Measurements from ENCODE around the gene NUPR1.
"Not testable (repeated sequence)": the region's sequence is repeated elsewhere in the genome, so short reads cannot be mapped to it uniquely, and the experiment has no call there.

Gene NUPR1

DNA sequence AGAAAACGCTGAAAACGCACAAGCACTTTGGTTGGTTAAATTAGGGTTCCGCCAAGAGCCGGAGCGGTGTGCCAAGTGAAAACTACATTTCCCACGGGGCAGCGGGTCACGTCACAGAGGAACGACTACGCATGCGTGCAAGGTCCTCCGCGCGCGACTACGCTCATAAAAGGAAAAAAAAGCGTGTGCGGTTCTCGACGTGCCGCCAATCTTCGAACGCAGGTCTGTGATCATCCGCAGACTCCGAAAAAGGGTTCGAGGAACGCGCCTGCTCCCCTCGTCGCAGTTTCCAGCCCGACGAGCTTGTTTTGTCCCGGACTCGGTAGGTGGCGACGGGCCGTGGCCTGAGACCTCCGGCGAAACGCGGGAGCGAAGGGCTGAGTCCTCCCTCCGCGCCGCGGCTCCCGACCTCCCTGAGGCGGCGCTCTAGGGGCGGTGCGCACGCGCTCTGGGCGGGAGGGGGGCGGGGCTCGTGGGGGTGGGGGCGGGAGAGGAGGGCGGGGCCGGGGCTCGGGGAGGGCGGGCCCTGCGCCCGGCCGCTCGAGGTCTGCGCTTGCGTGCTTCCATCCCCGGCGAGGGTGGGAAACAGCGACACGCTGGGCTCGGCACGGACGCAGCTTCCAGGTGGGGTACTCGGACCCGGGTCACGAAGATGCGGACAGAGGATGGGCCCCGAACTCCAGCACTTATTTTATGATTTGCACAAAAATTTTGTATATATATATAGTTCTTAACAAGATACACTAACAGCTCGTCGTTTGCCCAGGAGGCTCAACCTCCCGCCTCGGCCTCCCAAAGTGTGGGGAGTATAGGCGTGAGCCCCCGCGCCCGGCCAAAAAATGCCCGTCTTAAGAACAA lies 15.2 kb upstream of the NUPR1 start, which contains the start of gene SGF29:
Gene SGF29, plus strand, starts transcription at position 145 of the 858 bp plus-strand sequence. CDS start 27,150 bp downstream, outside the sequence.
- H3K9me3 ChIP-seq (ENCODE audit: control insufficient read depth, low read length) = no peaks in the 10 kb centered on the region
- peak within 1 kb of the TSS; percentile 91 for H3K9ac ChIP-seq (ENCODE audit: low read length)
- H3K4me3 ChIP-seq (ENCODE audit: low read length) = peak within 1 kb of the TSS; percentile 87
- peaks cover 5% of the 10 kb centered on the region for H3K36me3 ChIP-seq (ENCODE audit: control insufficient read depth, insufficient read depth, low read length, severe bottlenecking)
- peak; percentile 97 for DNase-seq (ENCODE audit: low read depth)
- H3K27me3 ChIP-seq (replicated peaks; ENCODE audit: control insufficient read depth, insufficient read depth, low read length) = no peaks in the 10 kb centered on the region
- H3K4me1 ChIP-seq (ENCODE audit: control insufficient read depth, insufficient read depth, low read length) = peaks cover 17% of the 10 kb centered on the region

DNA sequence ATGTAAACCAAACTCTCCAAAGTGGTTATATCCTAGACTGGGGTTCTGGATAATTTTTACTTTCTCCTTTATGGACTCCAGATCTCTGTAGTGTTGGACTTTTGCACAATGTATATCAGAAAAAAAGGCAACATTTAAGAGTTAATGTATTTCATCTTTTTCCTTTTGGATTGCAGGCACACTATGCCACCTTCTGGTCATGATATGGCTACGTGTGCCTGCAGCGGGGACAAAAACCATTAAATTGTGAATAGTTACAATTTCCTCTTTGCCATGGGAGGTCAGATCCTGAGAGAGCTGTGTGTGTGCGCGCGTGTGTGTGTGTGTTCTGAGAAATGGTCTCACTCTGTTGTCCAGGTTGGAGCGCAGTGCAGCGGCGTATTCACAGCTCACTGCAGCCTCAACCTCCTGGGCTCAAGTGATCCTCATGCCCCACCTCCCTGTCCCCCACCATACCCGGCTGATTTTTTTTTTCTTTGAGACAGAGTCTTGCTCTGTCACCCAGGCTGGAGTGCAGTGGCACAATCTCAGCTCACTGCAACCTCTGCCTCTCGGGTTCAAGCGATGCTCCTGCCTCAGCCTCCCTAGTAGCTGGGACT lies 10.6 kb upstream of the NUPR1 start:
- no peak overlapping the region for H3K4me3 ChIP-seq (ENCODE audit: low read length)
- no peaks in the 10 kb centered on the region for H3K9me3 ChIP-seq (ENCODE audit: control insufficient read depth, low read length)
- DNase-seq (ENCODE audit: low read depth) = peak; percentile 78
- no peaks in the 10 kb centered on the region for H3K4me1 ChIP-seq (ENCODE audit: control insufficient read depth, insufficient read depth, low read length)
- H3K27me3 ChIP-seq (replicated peaks; ENCODE audit: control insufficient read depth, insufficient read depth, low read length) = peaks cover 6% of the 10 kb centered on the region
- no peaks in the 10 kb centered on the region for H3K36me3 ChIP-seq (ENCODE audit: control insufficient read depth, insufficient read depth, low read length, severe bottlenecking)
- no peak overlapping the region for H3K9ac ChIP-seq (ENCODE audit: low read length)

DNA sequence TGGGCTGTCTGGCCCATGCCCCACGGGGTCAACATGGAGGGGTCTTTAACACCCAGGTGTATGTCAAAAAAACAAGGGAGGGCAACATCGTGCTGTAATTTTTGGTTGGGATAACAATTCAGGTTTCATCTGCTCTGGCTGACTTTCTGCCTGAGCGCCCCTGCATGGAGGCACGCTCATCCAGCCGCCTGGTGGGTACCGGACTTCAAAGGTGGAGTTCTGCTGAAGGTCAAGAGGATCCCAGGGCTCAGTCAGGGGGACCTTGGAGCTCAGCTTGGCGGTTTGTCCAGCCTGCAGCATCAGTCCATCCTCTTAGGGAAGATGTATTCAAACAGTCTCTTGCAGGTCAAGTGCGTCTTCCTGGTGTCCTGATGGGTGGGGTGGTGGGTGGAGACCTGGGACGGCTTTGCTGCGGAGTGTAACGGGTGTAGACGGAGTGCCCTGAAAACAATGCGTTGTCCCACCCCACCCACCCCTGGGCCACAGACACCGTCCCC lies 9.6 kb upstream of the NUPR1 start:
- DNase-seq (ENCODE audit: low read depth) = no peak

DNA sequence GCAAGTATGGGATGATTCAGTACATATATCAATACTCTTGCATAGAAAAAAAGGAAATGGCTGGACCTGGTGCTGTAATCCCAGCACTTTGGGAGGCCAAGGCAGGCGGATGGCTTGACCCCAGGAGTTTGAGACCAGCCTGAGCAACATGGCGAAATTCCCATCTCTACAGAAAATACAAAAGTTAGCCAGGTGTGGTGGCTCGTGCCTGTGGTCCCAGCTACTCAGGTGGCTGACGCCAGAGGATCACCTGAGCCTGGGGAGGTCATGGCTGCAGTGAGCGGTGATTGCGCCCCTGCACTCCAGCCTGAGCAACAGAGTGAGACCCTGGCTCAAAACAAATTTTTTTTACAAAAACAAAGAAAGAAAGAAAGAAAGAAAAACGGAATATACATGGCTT lies 7.9 kb upstream of the NUPR1 start:
- H3K4me3 ChIP-seq (ENCODE audit: low read length) = no peak overlapping the region
- peaks cover 6% of the 10 kb centered on the region for H3K27me3 ChIP-seq (replicated peaks; ENCODE audit: control insufficient read depth, insufficient read depth, low read length)
- H3K4me1 ChIP-seq (ENCODE audit: control insufficient read depth, insufficient read depth, low read length) = no peaks in the 10 kb centered on the region
- no peaks in the 10 kb centered on the region for H3K36me3 ChIP-seq (ENCODE audit: control insufficient read depth, insufficient read depth, low read length, severe bottlenecking)
- H3K9me3 ChIP-seq (ENCODE audit: control insufficient read depth, low read length) = no peaks in the 10 kb centered on the region
- no peak overlapping the region for H3K9ac ChIP-seq (ENCODE audit: low read length)
- no peak for DNase-seq (ENCODE audit: low read depth)

More for the DNA sequence above, 9.6 kb upstream of the NUPR1 start:
- H3K4me3 ChIP-seq (ENCODE audit: low read length) = no peak overlapping the region
- no peak overlapping the region for H3K9ac ChIP-seq (ENCODE audit: low read length)
- no peaks in the 10 kb centered on the region for H3K36me3 ChIP-seq (ENCODE audit: control insufficient read depth, insufficient read depth, low read length, severe bottlenecking)
- no peaks in the 10 kb centered on the region for H3K4me1 ChIP-seq (ENCODE audit: control insufficient read depth, insufficient read depth, low read length)
- peaks cover 6% of the 10 kb centered on the region for H3K27me3 ChIP-seq (replicated peaks; ENCODE audit: control insufficient read depth, insufficient read depth, low read length)
- H3K9me3 ChIP-seq (ENCODE audit: control insufficient read depth, low read length) = no peaks in the 10 kb centered on the region

DNA sequence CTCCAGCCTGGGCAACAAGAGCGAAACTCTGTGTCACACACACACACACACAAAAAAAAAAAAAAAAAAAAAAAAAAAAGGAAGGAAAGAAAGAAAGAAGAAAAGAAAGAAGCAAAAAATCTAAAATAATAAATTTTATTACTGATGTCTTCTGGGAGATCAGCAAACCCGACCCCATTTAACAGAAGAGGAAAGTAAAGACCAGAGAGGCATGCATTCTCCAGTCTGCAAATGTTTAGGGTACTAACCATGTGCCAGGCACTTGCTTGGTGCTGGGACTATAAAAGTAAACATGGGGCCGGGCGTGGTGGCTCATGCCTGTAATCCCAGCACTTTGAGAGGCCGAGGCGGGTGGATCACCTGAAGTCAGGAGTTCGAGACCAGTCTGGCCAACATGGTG lies 7.2 kb upstream of the NUPR1 start:
- not testable (repeated sequence) for H3K27me3 ChIP-seq (replicated peaks; ENCODE audit: control insufficient read depth, insufficient read depth, low read length); H3K36me3 ChIP-seq (ENCODE audit: control insufficient read depth, insufficient read depth, low read length, severe bottlenecking); H3K4me3 ChIP-seq (ENCODE audit: low read length); H3K9ac ChIP-seq (ENCODE audit: low read length); H3K4me1 ChIP-seq (ENCODE audit: control insufficient read depth, insufficient read depth, low read length); H3K9me3 ChIP-seq (ENCODE audit: control insufficient read depth, low read length); DNase-seq (ENCODE audit: low read depth)

DNA sequence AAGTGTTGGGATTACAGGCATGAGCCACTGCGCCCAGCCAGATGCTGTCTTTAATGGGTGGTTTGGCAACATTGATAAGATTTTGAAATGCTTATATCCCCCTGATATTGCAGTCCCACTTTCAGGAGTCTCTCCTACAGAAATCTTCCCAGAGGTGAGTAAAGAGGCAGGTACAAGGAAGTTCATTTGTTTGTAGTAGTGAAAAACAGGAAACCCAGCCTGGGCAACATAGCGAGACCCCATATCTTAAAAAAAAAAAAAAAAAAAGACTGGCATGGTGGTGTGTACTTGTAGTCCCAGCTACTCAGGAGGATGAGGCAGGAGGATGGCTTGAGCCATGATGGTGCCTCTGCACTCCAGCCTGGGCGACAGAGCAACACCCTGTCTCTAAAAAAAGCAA lies 6.2 kb upstream of the NUPR1 start:
- no peak overlapping the region for H3K4me3 ChIP-seq (ENCODE audit: low read length)
- H3K27me3 ChIP-seq (replicated peaks; ENCODE audit: control insufficient read depth, insufficient read depth, low read length) = peaks cover 6% of the 10 kb centered on the region
- H3K4me1 ChIP-seq (ENCODE audit: control insufficient read depth, insufficient read depth, low read length) = no peaks in the 10 kb centered on the region
- no peak for DNase-seq (ENCODE audit: low read depth)
- no peak overlapping the region for H3K9ac ChIP-seq (ENCODE audit: low read length)
- no peaks in the 10 kb centered on the region for H3K36me3 ChIP-seq (ENCODE audit: control insufficient read depth, insufficient read depth, low read length, severe bottlenecking)
- no peaks in the 10 kb centered on the region for H3K9me3 ChIP-seq (ENCODE audit: control insufficient read depth, low read length)

DNA sequence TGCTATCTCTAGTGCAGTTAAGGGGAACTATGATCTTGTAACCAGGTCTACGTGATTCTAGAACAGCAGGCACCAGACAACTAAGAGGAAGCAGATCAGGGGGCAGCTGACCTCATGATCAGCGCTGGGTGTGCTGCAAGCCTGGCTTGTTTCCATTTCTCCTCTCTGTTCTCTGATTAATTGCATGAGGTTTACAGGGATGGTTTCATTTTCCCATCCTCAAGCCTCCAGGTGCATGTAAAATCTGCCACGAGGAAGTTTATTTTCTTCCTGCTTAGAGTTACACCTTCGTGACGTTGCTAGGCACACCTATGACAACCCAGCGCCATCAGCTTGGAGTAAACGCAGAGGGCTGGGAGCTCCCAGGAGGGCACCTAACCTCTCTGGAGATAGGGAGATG lies 4.3 kb upstream of the NUPR1 start:
- peaks cover 2% of the 10 kb centered on the region for H3K27me3 ChIP-seq (replicated peaks; ENCODE audit: control insufficient read depth, insufficient read depth, low read length)
- no peak overlapping the region for H3K9ac ChIP-seq (ENCODE audit: low read length)
- H3K36me3 ChIP-seq (ENCODE audit: control insufficient read depth, insufficient read depth, low read length, severe bottlenecking) = no peaks in the 10 kb centered on the region
- no peaks in the 10 kb centered on the region for H3K9me3 ChIP-seq (ENCODE audit: control insufficient read depth, low read length)
- H3K4me3 ChIP-seq (ENCODE audit: low read length) = no peak overlapping the region
- no peak for DNase-seq (ENCODE audit: low read depth)
- H3K4me1 ChIP-seq (ENCODE audit: control insufficient read depth, insufficient read depth, low read length) = peaks cover 14% of the 10 kb centered on the region

DNA sequence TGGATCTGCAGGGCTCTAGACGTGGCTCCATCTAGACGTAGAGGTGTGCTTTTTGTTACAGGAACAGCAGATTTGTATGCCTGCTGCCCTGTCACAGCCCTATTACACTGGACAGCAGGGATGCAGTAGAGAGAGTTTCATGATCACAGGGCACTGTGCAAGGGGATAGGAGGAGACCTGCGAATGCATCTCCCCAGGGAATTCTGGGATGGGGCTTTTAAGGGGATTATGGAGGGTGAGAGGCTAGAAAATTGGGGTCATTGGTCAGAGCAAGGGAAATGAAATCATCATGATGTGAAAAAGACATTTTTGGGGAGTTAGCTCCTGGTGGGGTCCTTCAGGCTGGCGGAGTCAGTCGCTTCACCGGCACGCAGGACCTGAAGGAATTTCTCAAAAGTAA lies 3.9 kb upstream of the NUPR1 start:
- H3K4me3 ChIP-seq (ENCODE audit: low read length) = no peak overlapping the region
- H3K36me3 ChIP-seq (ENCODE audit: control insufficient read depth, insufficient read depth, low read length, severe bottlenecking) = no peaks in the 10 kb centered on the region

DNA sequence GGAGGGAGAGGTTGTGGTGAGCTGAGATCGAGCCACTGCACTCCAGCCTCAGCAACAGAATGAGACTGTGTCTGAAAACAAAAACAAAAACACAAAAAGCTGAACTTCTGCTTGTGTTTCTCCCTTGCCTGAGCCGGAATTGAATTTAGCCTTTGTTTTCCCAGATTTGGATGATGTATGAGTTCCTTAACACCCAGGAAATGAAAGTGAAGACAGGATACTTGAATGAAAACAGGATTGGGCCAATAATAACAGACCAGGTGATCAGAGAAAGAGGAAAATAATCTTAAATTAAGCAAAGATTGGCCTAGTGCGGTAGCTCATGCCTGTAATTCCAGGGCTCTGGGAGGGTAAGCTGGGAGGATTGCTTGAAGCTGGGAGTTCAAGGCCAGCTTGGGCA lies 1.6 kb upstream of the NUPR1 start:
- Histone ChIP-seq H3K9me3 (ENCODE audit: control insufficient read depth, low read length) (no peaks in the 10 kb centered on the region), H3K9ac (ENCODE audit: low read length) (no peak overlapping the region), H3K4me1 (ENCODE audit: control insufficient read depth, insufficient read depth, low read length) (peaks cover 26% of the 10 kb centered on the region), H3K36me3 (ENCODE audit: control insufficient read depth, insufficient read depth, low read length, severe bottlenecking) (peaks cover 6% of the 10 kb centered on the region), H3K4me3 (ENCODE audit: low read length) (no peak overlapping the region), H3K27me3 (replicated peaks; ENCODE audit: control insufficient read depth, insufficient read depth, low read length) (no peaks in the 10 kb centered on the region)
- DNase-seq (ENCODE audit: low read depth) = no peak

More for the DNA sequence above, 3.9 kb upstream of the NUPR1 start:
- Histone ChIP-seq H3K27me3 (replicated peaks; ENCODE audit: control insufficient read depth, insufficient read depth, low read length) (no peaks in the 10 kb centered on the region), H3K9me3 (ENCODE audit: control insufficient read depth, low read length) (no peaks in the 10 kb centered on the region), H3K9ac (ENCODE audit: low read length) (no peak overlapping the region), H3K4me1 (ENCODE audit: control insufficient read depth, insufficient read depth, low read length) (peaks cover 16% of the 10 kb centered on the region)
- DNase-seq (ENCODE audit: low read depth) = no peak

DNA sequence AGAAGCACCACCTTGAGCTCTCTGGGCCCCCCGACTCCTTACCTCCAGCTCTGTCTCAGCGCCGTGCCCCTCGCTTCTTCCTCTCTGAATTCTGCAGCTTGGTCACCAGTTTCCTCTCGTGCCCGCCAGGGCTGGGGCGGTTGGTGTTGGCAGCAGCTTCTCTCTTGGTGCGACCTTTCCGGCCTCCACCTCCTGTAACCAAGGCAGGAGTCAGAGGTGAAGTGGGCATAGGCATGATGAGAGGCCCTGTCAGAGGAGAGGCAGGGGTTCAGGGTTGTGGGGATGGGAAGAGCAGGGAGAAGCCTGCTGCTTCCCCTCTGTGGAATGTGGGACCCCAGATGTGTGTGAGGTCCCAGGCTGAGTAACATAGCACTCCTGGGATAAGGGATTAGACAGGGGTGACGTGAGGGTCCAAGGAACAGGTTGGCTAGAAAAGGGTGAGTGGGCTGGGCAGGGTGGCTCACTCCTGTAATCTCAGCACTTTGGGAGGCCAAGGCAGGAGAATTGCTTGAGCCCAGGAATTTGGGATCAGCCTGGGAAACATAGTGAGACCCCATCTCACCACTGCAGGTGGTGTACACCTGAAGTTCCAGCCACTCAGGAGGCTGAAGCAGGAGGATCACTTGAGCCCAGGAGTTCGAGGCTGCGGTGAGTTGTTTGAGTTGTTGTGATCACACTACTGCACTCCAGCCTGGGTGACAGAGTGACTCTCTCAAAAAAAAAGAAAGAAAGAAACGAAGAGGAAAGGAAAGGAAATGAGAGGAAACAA lies 626 bp downstream of the NUPR1 start:
- Histone ChIP-seq H3K27me3 (replicated peaks; ENCODE audit: control insufficient read depth, insufficient read depth, low read length) (no peaks in the 10 kb centered on the region), H3K4me1 (ENCODE audit: control insufficient read depth, insufficient read depth, low read length) (peaks cover 46% of the 10 kb centered on the region), H3K4me3 (ENCODE audit: low read length) (peak overlapping the region; percentile 100), H3K36me3 (ENCODE audit: control insufficient read depth, insufficient read depth, low read length, severe bottlenecking) (peaks cover 9% of the 10 kb centered on the region), H3K9me3 (ENCODE audit: control insufficient read depth, low read length) (no peaks in the 10 kb centered on the region), H3K9ac (ENCODE audit: low read length) (peak overlapping the region; percentile 100)
- no peak for DNase-seq (ENCODE audit: low read depth)

DNA sequence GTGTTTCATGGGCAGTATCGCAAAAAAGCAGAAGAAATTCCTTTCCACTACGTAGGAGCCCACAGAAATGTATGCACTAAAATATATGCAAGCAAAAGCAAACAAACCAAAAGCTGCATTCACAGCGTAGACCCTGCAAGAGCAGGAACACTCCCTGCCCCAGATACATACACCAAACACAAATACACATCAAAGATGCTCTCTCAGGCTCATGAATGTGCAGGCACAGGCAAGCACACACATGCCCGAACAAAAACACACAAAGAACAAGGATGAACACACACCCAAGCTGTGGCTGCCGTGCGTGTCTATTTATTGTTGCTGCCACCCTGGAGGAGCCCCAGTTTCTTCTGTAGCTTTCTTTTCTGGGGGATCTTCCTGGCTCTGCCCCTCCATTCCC lies 1.7 kb downstream of the NUPR1 start:
- DNase-seq (ENCODE audit: low read depth) = no peak
- peaks cover 57% of the 10 kb centered on the region for H3K4me1 ChIP-seq (ENCODE audit: control insufficient read depth, insufficient read depth, low read length)
- peak overlapping the region; percentile 100 for H3K4me3 ChIP-seq (ENCODE audit: low read length)
- peaks cover 9% of the 10 kb centered on the region for H3K36me3 ChIP-seq (ENCODE audit: control insufficient read depth, insufficient read depth, low read length, severe bottlenecking)
- no peaks in the 10 kb centered on the region for H3K9me3 ChIP-seq (ENCODE audit: control insufficient read depth, low read length)
- no peaks in the 10 kb centered on the region for H3K27me3 ChIP-seq (replicated peaks; ENCODE audit: control insufficient read depth, insufficient read depth, low read length)
- peak overlapping the region; percentile 100 for H3K9ac ChIP-seq (ENCODE audit: low read length)

All from adipocyte (in vitro differentiated cells).